SHP77 (cell line): ENCODE measurements around the gene ULBP3.

Experiments
- DNase-seq, 2 experiments: peaks; one replicate each; lab custom pipeline; 2025; lab: John Stamatoyannopoulos, UW

The ULBP3 gene

GRCh38 chr6:150068720-150069648 lies at the start of gene ULBP3:
TSS of gene ULBP3 (minus strand) at chr6:150069121. CDS start at chr6:150069066, 55 bp downstream.
- DNase-seq, result peak; percentile 77

- DNase-seq, result peak; percentile 62 to 66
Measured at GRCh38 chr6:150118627-150119026, 49.7 kb upstream of the ULBP3 start.

- peak in 1 of 2 experiments; percentile 17 for DNase-seq
Measured at GRCh38 chr6:150118203-150118602, 49.3 kb upstream of the ULBP3 start.

DNA sequence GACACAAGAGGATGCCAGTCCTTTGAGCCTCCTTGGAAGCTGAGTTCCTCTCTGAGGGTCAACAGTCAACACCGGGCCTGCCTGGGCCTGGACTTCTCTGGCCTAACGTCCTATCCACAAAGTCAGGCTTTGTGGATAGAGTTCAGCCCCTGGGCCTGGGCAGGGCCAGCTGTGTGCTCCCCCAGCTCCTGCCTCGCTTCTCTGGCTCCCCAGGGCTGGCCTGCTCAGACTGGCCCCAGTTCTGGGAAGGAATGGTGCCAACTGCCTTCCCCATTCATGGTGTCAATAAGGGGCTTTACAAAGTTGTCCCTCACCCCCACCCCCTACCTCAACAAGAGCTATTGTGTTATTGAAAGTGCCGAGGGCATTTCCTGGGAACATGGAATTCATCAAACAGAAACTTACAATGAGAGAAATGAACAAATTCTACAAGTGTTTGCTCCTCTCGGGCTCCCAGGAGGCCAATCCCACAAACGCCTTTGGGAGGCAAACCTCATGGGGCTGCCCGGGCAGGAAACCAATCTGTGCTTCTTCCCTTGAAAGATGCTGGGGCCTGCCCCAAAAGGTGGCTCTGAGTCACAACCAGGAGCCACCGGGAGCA lies 47.4 kb upstream of the ULBP3 start:
- DNase-seq, result no peak

GRCh38 chr6:150115769-150116168 lies 46.8 kb upstream of the ULBP3 start:
- no peak for DNase-seq

GRCh38 chr6:150112233-150112632 lies 43.3 kb upstream of the ULBP3 start:
- no peak for DNase-seq

- no peak for DNase-seq
Measured at GRCh38 chr6:150102750-150103270, 33.9 kb upstream of the ULBP3 start.

DNA sequence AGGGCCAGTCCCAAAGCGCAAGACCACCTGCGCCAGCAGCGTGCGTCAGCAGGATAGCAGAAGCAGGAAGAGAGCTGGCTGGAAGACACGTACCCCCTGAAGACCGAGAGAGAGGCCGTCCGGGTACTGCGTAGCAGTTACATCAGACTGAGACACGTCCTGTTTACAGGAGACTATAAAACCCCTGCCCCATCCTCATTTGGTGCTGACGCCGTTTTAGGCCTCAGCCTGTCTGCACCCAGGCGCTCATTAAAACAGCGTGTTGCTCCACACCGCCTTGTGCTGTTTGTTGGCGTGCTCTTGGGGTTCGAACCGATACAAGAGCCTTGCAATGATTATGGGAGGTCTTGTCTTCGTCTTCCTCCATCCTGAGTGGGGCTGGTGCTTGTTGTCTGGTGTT lies 31.8 kb upstream of the ULBP3 start:
- DNase-seq, result no peak

- DNase-seq, result no peak
Measured at GRCh38 chr6:150099953-150100352, 31.0 kb upstream of the ULBP3 start.

DNA sequence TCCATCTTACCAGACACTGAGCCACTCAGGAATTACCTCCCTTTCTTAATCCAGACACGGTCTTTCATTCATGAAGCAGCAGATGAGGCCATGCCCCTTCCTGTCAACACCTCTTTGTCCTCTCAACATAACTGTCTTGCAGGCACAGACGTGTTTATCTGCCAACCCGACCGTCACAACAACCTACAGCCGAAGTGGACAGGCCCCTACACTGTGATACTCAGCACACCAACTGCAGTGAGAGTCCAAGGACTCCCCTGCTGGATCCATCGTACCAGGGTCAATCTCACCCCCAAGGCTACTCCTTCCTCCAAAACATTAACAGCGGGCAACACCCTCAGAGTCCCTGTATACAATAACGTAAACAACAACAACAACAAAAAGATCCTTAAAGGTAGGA lies 30.6 kb upstream of the ULBP3 start:
- DNase-seq, result no peak

DNA sequence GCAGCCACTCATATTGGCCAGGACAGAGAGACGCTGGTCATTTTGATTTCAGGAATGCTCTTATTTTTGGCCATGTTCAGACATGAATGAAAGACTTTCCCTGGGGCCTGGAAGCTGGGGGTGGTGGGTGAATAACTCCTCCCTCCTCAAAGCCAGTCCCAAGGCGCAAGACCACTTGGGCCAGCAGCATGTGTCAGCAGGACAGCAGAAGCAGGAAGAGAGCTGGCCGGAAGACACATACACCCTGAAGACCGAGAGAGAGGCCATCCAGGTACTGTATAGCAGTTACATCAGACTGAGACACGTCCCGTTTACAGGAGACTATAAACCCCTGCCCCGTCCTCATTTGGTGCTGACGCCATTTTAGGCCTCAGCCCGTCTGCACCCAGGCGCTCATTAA lies 29.2 kb upstream of the ULBP3 start:
- no peak for DNase-seq

DNA sequence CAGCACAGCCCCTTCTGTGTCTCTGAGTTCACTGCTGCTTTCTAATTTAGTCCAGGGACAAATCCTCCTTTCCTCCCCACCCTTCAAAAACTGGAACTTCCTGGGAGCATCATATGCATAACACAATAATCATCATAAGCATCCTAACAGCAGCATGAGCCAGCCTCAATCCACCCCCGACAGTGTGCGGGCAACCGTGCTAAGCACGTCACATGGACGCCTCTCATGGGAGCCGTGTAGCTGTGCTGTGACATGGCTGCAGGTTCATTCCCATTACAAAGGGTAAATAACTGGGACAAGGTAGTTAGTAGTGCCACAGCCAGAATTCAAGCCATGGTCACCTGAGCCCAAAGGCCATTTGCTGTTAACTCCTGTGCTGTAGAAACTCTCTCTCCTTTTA lies 24.5 kb upstream of the ULBP3 start:
- DNase-seq, result no peak

DNA sequence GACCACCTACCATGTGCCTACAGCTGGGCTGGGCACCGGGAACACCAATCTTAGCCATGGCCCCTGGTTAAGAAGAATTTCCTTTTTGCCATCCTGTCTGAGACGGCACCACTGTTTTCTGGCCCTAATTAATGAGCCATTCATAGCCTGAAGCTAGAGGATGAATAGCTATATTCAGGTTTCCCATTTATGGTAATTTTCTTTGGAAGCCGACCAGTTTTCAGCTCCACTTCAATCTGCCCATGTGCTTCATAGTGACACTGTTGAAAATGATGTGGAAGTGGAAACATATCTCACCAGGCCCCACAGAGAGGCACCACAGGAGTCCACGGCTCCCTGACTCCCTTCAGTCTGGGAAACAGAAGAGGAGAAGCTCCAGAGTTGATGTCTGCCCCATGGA lies 22.6 kb upstream of the ULBP3 start:
- DNase-seq, result no peak

DNA sequence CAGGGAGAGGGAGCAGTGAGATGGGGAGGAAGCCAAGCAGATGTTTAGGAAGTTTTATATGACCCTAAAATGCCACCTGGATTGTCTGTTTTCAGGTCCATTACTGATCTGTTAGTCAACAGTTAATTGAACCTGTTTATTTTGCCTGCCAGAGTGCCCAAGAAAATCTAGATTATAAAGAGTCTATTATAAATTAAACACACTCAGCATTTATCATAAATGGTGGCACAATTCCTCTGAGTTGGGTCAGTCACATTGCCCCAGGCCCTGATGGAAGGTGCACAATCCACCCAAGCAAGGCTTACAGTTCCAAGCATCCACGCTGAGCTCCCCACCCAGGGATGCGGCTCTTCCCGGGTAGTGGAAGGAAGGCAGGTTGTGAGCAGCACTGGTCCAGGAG lies 21.4 kb upstream of the ULBP3 start:
- no peak for DNase-seq

- peak; percentile 58 to 85 for DNase-seq
Measured at GRCh38 chr6:150088481-150089154, 19.7 kb upstream of the ULBP3 start.

DNA sequence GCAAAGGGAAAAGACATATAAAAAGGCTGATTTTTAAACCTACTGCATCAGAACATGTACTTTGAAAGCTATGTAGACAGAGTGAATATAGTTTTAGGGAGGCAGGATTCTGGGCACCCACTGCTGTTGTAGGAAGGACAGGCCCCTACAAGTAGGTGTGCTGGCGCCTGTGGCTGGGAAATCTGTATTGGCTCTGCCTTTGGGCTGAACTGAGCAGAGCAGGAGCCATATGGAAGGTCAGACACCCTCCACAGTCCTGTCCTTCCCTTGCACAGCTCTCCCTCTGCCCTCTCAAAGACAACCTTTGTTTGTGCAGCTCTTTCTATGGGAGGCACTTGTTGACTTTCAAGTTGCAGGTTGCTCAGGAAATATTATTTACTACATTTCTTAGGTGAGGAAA lies 18.4 kb upstream of the ULBP3 start:
- no peak for DNase-seq

DNA sequence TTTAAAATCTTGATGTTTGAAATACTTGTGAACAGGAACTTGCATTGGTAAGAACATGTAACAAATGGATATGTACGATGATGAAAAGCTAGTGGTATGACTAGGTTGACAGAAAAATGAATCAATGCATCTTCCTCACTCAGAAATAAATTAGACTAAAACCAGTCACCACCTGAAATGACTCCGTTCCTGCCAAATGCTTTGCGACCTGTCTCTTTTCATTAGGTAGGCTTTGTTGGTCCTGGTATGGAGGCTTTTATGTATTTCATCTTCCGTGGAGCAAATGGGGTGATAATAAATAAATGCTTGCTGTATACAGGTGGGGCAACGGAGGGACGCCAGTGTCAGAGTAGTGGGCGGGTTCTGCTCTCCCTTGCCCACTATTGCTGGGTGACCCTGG lies 17.1 kb upstream of the ULBP3 start:
- DNase-seq, result no peak

GRCh38 chr6:150084426-150084825 lies 15.5 kb upstream of the ULBP3 start:
- DNase-seq, result no peak

- no peak for DNase-seq
Measured at GRCh38 chr6:150083839-150084238, 14.9 kb upstream of the ULBP3 start.

- DNase-seq, result no peak
Measured at GRCh38 chr6:150081702-150082101, 12.8 kb upstream of the ULBP3 start.

- DNase-seq, result no peak
Measured at GRCh38 chr6:150079604-150080003, 10.7 kb upstream of the ULBP3 start.

DNA sequence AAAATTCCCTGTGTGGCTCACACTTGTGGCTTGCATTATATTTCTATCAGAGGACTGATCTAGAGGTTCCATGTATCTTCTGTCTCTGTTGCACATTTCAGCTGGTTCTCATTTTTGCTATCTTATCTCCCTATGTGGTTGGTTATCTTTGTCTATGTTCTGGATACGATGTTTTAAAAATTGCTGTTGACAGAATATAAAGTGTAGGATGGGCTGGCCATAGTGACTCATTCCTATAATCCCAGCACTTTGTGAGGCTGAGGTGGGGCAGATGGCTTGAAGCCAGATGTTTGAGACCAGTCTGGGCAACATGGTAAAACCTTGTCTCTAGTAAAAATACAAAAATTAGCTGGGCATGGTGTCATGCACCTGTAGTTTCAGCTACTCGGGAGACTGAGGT lies 9.9 kb upstream of the ULBP3 start:
- DNase-seq, result no peak
